ENCODE measurements around the gene RFX4.

GRCh38 chr12:106655577-106655976 is 72.8 kb downstream of the RFX4 start:
- TF ChIP-seq EZH2phosphoT487 (IDR thresholded peaks at IDR 0.05; ENCODE audit: borderline replicate concordance, low read depth, low read length) (no peak), CTCF (conservative IDR thresholded peaks at IDR 0.05; ENCODE audit: low read length) (no peak)
